DMS153 (cell line): ENCODE measurements around the gene GGA2.
A peak's percentile ranks its signal among the peaks of the same experiment; 100 is the strongest.
"Not testable (repeated sequence)": the region's sequence is repeated elsewhere in the genome, so short reads cannot be mapped to it uniquely, and the experiment has no call there.

Source experiments
- DNase-seq: peaks from one replicate; lab custom pipeline; 2025; lab: John Stamatoyannopoulos, UW

Gene GGA2, protein sequence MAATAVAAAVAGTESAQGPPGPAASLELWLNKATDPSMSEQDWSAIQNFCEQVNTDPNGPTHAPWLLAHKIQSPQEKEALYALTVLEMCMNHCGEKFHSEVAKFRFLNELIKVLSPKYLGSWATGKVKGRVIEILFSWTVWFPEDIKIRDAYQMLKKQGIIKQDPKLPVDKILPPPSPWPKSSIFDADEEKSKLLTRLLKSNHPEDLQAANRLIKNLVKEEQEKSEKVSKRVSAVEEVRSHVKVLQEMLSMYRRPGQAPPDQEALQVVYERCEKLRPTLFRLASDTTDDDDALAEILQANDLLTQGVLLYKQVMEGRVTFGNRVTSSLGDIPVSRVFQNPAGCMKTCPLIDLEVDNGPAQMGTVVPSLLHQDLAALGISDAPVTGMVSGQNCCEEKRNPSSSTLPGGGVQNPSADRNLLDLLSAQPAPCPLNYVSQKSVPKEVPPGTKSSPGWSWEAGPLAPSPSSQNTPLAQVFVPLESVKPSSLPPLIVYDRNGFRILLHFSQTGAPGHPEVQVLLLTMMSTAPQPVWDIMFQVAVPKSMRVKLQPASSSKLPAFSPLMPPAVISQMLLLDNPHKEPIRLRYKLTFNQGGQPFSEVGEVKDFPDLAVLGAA

DNA sequence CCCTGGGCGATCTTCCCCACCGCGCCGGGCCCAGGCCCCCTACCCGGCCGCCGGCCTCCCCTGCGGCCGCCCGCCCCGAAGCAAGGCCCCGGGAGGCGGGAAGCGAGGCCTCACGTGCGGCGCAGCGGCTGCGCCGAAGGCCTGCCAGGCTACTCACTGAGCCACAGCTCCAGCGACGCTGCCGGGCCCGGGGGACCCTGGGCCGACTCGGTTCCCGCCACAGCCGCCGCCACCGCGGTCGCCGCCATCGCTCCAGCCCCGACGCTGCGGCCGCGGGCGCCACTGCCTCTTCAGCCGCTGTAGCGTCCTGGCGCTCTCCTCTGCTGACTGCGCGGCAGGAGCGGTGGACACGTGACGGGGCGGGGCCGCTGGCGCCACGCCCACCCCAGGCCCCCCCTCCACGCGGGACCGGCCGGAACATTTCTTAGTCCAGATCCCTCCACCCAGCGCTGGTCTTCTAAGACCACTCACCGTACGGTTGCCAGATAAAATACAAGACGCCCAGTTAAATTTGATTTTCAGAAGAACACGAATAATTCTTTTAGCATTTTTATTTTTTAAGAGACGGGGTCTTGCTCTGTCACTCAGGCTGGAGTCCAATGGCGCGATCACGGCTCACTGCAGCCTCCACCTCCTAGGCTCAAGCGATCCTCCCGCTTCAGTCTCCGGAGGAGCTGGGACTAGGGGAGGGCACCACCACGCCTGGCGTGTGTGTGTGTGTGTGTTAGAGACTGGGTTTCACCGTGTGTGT is at the start of gene GGA2:
GGA2 (minus strand) TSS at position 331 of the 751 bp plus-strand sequence; CDS start at position 248, 83 bp downstream.
- peak; percentile 69 for DNase-seq

DNA sequence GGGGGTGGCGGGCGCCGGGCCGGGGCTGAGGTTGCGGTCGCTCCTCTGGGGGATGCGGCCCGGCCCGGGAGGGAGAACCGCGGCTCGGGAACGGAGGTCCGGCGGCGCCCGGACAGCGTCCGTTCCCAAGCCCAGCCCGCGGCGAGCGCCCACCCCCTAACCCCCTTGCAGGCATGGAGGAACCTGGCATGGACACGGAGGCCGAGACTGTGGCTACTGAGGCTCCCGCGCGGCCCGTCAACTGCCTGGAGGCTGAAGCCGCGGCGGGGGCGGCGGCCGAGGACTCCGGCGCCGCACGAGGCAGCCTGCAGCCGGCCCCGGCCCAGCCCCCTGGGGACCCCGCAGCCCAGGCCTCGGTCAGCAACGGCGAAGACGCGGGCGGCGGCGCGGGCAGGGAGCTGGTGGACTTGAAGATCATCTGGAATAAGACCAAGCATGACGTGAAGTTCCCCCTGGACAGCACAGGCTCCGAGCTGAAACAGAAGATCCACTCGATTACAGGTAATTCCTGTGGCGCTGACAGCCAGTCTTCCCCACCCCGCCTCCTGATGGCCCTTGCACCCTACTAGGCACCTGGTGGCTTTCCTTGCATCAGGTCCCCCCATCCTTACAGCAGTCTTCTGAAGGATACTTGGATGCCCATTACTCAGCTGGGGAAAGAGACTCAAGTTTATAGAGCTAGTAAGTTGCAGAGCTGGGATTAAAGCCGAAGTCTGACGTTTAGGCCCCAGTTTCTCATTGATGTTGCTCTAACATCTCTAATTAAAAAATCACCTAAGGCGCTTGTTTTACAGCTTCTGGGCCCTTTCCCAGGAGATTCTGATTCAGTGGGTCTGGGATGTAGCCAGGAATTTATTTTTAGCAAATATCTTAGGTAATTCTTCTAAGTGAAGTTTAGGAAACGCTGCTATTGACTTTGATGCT is 47.7 kb upstream of the GGA2 start:
- no peak for DNase-seq

DNA sequence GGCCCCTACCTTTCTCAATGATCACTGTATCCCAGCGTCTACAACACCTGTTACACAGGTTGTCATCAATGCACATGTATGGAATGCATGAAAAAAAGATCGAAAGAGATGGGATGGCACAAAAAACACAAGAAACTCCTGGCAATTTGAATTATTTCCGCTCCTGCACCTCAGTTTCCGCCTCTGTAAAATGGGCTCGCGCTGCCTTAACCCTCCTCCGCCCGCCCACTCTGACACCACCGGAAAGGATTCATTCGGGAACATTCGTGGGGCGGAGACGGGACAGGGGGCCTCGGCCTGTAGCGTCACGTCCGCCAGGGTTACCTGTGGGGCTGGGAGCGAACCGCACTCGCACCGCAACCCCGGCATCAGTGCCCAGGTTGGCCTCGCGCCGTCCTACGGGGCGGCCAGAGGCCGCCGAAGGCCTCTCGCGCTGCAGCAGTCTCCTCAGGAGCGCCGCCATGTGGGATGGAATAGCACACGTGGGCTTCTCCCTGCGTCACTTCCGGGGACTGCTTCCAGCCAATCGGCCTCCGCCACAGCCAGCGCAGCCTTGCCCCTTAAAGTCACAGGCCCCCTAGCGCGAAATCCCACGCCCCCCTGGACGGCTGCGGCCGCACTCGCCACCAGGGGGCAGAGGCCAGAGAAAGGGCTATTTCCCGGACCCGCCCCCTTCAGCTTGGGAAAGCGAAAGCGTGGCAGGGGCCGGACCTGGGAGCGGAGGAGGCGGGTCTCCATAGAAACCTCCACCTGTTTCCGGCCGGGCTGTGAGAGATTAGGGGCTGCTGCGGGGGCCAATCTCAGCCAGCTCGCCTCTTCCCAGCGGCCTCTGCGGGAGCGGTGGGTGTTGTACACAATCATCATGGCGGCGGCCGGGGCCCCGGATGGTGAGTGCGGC is 46.8 kb upstream of the GGA2 start, which contains the start of the genes EARS2 and UBFD1:
EARS2 (minus strand) TSS at position 470 of the 898 bp plus-strand sequence; CDS start at position 463, 7 bp downstream.
UBFD1 (plus strand) TSS at position 847 of the 898 bp plus-strand sequence; CDS start at position 863, 16 bp downstream.
- peak; percentile 96 for DNase-seq

DNA sequence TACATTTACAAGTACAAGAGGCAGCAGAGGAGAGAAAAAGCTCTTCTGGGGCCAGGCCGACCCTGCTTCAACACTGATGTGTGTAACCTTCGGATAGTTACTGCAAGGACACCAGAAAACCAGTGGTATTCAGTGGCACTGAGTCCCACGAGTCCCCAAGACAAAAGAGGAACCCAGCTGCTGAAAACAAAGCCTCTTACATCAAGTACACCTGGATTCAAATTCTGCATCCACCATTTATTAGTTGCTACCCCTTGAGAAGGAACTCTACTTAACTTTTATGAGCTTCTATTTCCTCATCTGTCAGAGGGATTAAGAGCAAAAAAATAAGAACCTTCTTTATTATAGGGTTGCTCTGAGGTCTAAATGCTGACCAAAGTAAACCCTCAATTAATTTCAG is 44.2 kb upstream of the GGA2 start:
- DNase-seq: no peak

DNA sequence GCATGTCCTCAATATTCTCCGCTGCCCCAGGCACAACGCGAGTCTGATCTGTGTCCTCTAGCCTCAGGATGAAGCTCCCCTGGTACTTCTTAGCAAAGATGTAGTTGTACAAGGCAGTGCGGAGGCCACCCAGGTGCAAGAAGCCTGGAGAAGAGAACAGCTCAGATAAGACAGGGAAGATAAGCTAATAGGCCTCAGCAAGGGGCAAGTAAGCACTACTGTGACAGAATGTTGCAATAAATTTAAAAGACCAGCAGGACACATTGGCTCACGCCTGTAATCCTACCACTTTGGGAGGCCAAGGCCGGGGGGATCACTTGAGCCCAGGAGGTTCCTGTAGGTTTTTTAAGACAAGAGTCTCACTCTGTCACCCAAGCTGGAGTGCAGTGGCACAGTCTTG is 41.9 kb upstream of the GGA2 start:
- DNase-seq: no peak

DNA sequence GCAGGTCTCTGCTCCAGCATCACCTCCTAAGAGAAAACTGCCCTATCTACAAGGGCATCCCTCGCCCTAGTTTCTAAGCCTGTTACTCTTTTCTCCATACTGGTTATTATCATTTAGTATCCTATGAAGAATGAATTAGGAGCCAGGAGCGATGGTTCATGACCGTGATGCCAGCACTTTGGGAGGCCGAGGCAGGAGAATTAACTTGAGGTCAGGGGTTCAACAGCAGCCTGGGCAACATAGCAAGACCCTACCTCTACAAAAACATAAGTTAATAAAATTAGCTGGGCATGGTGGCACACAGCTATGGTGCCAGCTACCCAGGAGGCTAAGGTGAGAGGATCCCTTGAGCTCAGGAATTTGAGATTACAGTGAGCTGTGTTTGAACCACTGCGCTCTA is 39.6 kb upstream of the GGA2 start:
- DNase-seq: no peak

DNA sequence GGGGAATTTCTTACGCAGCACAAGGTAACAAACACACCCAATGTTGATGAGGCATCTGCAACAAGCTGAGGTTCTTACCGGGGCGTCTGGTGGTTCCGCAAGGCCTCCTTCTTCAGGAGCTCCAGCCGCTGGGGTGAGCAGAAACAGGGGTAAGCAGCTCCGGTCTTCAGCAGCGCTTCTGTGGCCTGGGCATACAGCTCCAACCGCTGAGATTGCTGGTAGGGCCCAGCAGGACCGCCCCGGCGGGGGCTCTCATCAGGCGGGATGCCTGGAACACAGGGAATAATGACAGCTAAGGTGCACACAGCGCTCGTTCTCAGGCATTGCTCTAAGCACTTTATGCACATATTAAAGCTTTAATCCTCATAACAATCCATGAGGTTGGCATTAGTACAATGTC is 34.1 kb upstream of the GGA2 start:
- no peak for DNase-seq

DNA sequence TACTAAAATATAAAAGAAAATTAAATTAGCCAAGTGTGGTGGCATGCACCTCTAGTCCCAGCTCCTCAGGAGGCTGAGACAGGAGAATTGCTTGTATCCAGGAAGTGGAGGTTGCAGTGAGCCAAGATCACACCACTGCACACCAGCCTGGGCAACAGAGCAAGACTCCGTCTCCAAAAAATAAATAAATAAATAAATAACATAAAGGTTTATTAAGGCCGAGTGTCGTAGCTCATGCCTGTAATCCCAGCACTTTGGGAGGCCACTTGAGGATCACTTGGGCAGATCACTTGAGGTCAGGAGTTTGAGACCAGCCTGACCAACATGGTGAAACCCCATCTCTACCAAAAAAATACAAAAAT is 30.5 kb upstream of the GGA2 start:
- DNase-seq: not testable (repeated sequence)

DNA sequence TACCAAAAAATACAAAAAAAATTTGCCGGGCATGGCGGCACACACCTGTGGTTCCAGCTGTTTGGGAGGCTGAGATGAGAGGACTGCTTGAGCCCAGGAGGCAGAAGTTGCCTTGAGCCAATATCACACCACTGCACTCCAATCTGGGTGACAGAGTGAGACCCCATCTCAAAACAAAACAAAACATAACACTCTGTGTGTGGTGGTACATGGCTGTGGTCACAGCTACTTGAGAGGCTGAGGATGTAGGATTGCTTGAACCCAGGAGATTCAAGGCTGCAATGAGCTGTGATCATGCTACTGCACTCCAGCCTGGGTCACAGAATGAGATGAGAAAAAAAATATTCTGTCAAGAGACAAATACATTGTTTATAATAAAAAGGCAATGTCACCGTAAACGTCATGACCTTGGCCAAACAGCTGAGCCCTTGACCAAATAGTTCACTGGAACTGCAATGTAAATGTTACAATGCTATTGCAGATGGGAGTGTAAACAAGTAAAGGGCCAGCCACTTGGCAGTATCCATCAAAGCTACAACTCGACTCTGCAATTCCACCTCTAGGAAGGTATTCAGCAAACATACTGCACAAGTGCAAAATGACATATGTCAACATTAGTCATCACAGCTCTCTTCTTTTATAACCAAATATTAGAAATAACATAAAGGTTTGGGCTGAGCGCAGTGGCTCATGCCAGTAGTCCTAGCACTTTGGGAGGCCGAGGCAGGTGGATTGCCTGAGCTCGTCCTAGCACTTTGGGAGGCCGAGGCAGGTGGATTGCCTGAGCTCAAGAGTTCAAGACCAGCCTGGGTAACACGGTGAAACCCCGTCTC is 29.9 kb upstream of the GGA2 start:
- peak; percentile 88 for DNase-seq

DNA sequence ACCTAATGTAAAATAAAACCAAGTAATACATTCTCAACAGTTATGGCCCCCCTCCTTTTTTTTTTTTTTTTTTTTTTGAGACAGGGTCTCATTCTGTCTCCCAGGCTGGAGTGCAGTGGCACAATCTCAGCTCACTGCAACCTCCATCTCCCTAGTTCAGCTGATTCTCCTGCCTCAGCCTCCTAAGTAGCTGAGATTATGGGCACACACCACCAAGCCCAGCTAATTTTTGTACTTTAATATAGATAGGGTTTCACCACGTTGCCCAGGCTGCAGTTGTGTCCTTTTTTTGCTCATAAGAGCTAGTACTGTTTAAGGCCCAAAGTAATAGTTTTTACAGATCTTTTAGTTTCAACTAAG is 28.6 kb upstream of the GGA2 start:
- no peak for DNase-seq

DNA sequence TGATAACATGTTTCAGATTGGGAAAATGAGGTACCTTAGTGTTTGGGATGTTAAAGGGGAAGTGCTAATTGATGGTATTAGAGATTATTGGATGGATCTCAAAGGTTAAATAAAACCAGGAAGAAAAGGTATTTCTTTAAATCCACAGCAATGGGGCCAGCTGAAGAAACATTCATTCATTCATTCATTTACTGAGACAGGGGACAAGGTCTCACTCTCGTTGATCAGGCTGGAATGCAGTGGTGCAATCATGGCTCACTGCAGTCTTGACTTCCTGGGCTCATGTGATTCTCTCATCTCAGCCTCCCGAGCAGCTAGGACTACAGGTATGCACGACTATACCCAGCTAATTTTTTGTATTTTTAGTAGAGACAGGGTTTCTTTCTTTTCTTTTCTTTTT is 27.1 kb upstream of the GGA2 start:
- DNase-seq: no peak

DNA sequence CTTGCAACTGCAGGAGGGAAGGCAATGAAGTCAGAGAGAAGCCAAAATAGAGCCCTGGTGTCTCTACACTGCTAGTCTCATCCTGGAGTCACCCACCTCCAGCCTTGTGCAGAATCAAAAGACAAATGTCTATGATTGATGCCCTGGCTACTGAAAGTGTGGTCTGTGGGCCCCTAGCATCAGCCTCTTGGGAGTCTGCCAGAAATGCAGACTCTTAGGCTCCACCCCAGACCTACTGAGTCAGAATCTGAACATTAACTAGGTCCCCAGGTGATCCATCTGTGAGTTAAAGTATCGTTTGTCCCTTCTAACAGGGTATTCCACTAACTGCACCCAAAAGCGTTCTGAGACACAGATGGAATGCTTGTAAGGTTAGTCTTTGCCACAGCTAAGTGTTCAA is 25.6 kb upstream of the GGA2 start:
- DNase-seq: no peak

DNA sequence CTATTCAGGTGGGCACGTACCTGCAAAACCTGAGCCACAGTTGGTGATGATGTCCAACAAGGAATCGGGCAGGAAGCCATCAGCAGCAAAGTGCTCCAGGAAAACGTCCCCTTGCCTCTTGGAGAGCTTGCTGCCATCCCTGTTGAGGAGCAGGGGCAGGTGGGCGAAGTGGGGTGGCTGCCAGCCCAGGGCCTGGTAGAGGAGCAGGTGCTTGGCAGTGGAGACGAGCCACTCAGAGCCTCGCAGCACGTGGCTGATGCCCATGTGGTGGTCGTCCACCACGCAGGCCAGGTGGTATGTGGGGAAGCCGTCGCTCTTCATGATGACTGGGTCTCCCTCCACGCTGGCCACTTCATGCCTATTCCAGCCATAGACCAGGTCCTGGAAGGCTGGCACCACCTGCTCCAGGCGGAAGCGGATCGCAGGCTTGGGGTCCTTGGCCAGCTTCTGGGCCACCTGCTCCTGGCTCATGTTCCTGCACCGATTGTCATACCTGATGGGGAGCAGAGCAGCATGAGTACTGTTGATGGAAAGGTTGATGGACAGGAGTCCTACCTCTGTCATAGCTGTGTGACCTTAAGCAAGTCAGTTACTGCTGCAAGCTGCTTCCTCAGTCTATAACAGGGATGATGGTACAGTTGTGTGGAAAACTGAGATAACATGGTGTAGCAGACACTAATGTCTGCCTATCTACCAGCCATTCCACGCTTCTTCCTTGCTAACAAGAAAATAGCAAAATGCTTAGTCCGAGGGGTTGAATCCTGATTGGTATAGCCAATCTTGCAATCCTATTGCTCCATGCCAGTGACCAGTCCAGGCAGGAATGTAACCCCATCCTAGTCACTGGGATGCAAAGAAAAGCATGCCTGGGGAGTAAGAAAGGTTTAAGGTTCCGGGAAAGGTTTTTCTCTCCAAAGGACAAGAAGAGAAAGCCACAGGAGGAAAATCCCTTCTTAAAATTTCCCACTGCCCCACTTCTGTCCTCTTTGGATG is 24.9 kb upstream of the GGA2 start:
- no peak for DNase-seq

DNA sequence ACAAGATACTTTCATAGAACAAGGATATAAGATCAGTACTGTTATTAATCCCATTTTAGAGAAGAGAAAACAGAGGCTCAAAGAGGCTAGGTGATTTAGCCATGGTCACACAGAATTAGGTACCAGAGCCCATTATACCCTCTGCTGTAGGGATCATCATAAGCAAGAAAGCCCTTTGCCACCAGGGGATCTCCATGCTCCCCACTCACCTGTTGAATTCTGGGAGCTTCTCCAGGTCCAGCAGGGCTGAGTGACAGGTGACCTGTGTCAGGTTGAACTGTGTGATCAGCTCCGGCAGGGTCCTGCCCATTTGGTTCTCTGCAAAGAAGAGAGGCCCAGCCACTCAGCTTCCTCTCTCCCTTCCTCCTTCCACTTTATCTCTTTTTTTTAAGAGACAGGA is 22.2 kb upstream of the GGA2 start:
- DNase-seq: no peak

DNA sequence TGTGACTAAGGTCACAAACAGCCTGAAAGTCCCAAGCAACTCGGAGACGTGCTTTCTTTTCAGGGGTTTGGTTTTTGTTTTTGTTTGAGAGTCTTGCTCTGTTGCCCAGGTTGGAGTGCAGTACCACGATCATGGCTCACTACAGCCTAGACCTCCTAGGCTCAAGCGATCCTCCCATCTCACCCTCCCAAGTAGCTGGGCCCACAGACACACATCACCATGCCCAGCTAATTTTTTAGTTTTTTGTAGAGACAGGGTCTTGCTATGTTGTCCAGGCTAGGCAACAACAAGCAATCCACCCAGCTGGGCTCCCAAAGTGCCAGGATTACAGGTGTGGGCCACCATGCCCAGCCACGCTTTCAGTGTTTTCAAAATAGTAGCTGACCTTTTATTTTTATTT is 19.8 kb upstream of the GGA2 start:
- no peak for DNase-seq

DNA sequence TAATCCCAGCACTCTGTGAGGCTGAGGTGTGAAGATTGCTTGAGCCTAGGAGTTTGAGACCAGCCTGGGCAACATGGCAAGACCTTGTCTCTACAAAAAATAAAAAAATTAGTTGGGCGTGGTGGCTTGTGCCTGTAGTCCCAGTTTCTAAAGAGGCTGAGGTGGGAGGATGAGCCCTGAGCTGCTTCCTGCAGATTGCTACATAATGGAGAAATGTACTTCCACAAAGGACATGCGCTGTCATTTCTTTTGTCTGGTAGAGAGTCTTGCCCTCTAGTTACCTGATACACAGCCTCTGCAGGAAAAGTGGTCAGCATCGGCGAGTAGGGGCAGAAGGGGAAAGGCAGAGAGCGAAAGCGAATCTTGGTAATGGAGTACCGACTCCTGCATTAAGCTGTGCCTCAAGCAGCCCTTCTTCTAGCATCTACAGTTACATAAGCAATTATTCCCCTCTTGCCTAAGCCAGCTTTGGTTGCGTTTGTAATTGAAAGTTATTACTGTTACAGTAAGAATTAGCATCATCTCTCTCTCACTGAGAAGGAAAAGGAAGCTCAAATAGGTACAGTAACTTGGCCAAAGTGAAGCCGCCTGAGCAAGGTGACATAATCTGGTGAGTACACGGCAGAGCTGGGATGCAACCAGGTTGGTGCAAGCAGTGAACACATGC is 18.5 kb upstream of the GGA2 start:
- DNase-seq: no peak

DNA sequence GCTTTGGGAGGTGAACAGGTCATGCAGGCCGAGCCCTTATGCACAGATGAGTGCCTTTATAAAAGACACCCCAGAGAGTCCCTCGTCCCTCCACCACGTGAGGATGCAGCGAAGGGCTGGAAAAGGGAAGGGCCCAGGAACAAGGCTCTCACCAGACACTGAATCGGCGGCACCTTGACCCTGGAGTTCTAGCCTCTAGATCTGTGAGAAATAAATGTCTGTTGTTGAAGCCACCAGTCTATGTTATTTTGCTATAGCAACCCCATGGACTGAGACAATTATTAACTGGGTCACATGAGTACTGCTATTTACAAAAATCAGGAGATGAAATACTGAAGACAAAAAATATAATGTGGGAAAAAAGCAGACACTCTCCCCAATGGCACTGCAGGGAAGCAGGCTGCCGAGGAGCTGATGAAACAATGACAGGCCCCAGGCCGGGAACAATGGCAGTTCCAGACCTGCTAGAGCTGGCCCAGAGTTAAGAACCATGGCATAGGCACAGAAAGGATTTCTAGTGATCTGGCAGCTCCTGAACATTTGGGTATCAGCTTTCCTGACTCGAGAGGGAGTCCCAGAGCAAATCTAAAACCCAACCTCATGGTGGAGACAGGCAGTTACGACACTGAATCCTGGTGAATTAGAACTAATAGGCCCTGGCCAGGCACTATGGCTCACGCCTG is 17.8 kb upstream of the GGA2 start:
- no peak for DNase-seq
